GM12878 (cell line): ENCODE data around the gene NHSL1. TPM values are rescaled to one million over a fixed set of nuclear protein-coding genes. Genes with fewer than 3 reads are reported as not detected.

Source experiments
- ATAC-seq: fragments of 200-7000 bp; cut with Tn5 transposase; 3 replicates; pipeline ENCODE4 v1.9.1; 2020; ENCODE audit warnings: mild to moderate bottlenecking, moderate library complexity
- BruUV-seq: library from RNA; stranded (reverse); fragments of 400-500 nt; replicated peaks from 2 replicates; lab custom pipeline; 2021; lab: Mats Ljungman, UMichigan
- CTCF ChIA-PET: fragments of 300-600 bp; sonication (Branson Sonifier 250); formaldehyde crosslinking; extraction: SDS; loops from one replicate; lab custom pipeline; 2021; ENCODE audit warnings: inconsistent platforms; lab: Yijun Ruan, JAX
- POLR2A ChIA-PET: fragments of 350-600 bp; formaldehyde crosslinking; extraction: SDS; loops from one replicate; lab custom pipeline; 2021; ENCODE audit warnings: inconsistent platforms; lab: Charles Lee
- RAD21 ChIA-PET: fragments of 300-600 bp; sonication (Branson Sonifier 250); formaldehyde crosslinking; loops from one replicate; lab custom pipeline; 2023; ENCODE audit warnings: antibody characterized with exemption; ENCODE audit not compliant: unreplicated experiment; lab: Charles Lee
- SMC1A ChIA-PET: fragments of 300-600 bp; sonication (Branson Sonifier 250); formaldehyde crosslinking; loops from one replicate; lab custom pipeline; 2023; ENCODE audit not compliant: unreplicated experiment, uncharacterized antibody; lab: Charles Lee
- DNase-seq: peaks from one replicate; pipeline ENCODE4 v3.0.0-alpha.2; 2011; ENCODE audit warnings: low read depth, low spot score
- FAIRE-seq: peaks from 3 replicates; lab custom pipeline; 2011; peaks lifted over from hg19 to GRCh38; lab: Jason Lieb, UNC
- H2AFZ ChIP-seq: 2 replicates; pipeline ENCODE4 v1.6.0; 2011; ENCODE audit warnings: low read depth, low read length, control low read depth; ENCODE audit not compliant: control insufficient read depth
- H3K27ac ChIP-seq: 2 replicates; pipeline ENCODE4 v1.5.1; 2011; ENCODE audit warnings: control low read depth; ENCODE audit not compliant: control insufficient read depth, insufficient read depth
- H3K27me3 ChIP-seq, 2 experiments: replicated peaks in 1 of 2; 2 replicates each; pipeline versions ENCODE4 v1.6.0 to v1.6.1; 2011; ENCODE audit warnings: low read length in 1 of 2; ENCODE audit not compliant: control insufficient read depth in 2 of 2, insufficient read depth in 2 of 2
- H3K36me3 ChIP-seq, 2 experiments: 2 replicates each; pipeline ENCODE4 v1.5.1; 2011; ENCODE audit warnings: low read length in 1 of 2; ENCODE audit not compliant: control insufficient read depth in 2 of 2, insufficient read depth in 2 of 2
- H3K4me1 ChIP-seq: 2 replicates; pipeline ENCODE4 v1.6.1; 2011; ENCODE audit warnings: mild to moderate bottlenecking, low read length, moderate library complexity, mixed read lengths; ENCODE audit not compliant: control insufficient read depth, insufficient read depth
- H3K4me2 ChIP-seq: 2 replicates; pipeline ENCODE4 v1.6.0; 2011; ENCODE audit warnings: control low read depth; ENCODE audit not compliant: control insufficient read depth, insufficient read depth
- H3K4me3 ChIP-seq: fragments of 200-600 bp; sonication (generic); 2 replicates; pipeline ENCODE4 v1.5.1; 2016
- H3K79me2 ChIP-seq: 2 replicates; pipeline ENCODE4 v1.6.0; 2011; ENCODE audit warnings: low read length; ENCODE audit not compliant: control insufficient read depth, insufficient read depth
- H3K9ac ChIP-seq: 2 replicates; pipeline ENCODE4 v1.8.0; 2011; ENCODE audit warnings: low read length, control low read depth, mixed read lengths; ENCODE audit not compliant: control insufficient read depth, insufficient read depth
- H3K9me3 ChIP-seq: replicated peaks from 3 replicates; pipeline ENCODE4 v1.5.1; 2011; ENCODE audit warnings: mild to moderate bottlenecking, low read length; ENCODE audit not compliant: control insufficient read depth, insufficient read depth
- H4K20me1 ChIP-seq: 2 replicates; pipeline ENCODE4 v1.6.0; 2011; ENCODE audit not compliant: control insufficient read depth, insufficient read depth
- BHLHE40 ChIP-seq, 2 experiments: fragments of 450-650 bp in 1 of 2; IDR thresholded peaks; 2 replicates each; pipeline ENCODE4 v1.6.1; 2011 to 2017; ENCODE audit warnings: low read depth in 2 of 2, borderline replicate concordance in 1 of 2, improper control_type of control experiment in 1 of 2, low read length in 1 of 2, mild to moderate bottlenecking in 1 of 2
- CBFB ChIP-seq: IDR thresholded peaks from 2 replicates; pipeline ENCODE4 v1.6.1; 2016; ENCODE audit warnings: antibody characterized with exemption, low read depth
- FOXK2 ChIP-seq: fragments of 450-650 bp; IDR thresholded peaks from 2 replicates; pipeline ENCODE4 v1.6.1; 2017; ENCODE audit warnings: mild to moderate bottlenecking, moderate library complexity
- HDAC2 ChIP-seq: fragments of 200-600 bp; sonication (generic); IDR thresholded peaks from 2 replicates; pipeline ENCODE4 v1.6.1; 2017
- HSF1 ChIP-seq: fragments of 150-350 bp; IDR thresholded peaks from 2 replicates; pipeline ENCODE4 v1.6.1; 2014; ENCODE audit warnings: mild to moderate bottlenecking, low read depth, low read length
- IRF4 ChIP-seq: IDR thresholded peaks from 2 replicates; pipeline ENCODE4 v1.6.1; 2011; ENCODE audit warnings: low read depth, low read length
- JUNB ChIP-seq: IDR thresholded peaks from 2 replicates; pipeline ENCODE4 v1.6.1; 2016; ENCODE audit warnings: antibody characterized with exemption, mild to moderate bottlenecking
- MEF2A ChIP-seq: IDR thresholded peaks from 2 replicates; pipeline ENCODE4 v1.6.1; 2011; ENCODE audit warnings: low read depth, mild to moderate bottlenecking, low read length, moderate library complexity; ENCODE audit not compliant: insufficient read depth
- POLR2AphosphoS2 ChIP-seq: IDR thresholded peaks from 2 replicates; pipeline ENCODE4 v1.6.1; 2011; ENCODE audit warnings: low read depth, mild to moderate bottlenecking, low read length, improper control_type of control experiment, moderate library complexity
- POLR2AphosphoS5 ChIP-seq: IDR thresholded peaks from 2 replicates; pipeline ENCODE4 v1.6.1; 2011; ENCODE audit warnings: mild to moderate bottlenecking, low read length, inconsistent platforms
- PRDM15 ChIP-seq: fragments of 450-650 bp; formaldehyde crosslinking; IDR thresholded peaks from 2 replicates; pipeline ENCODE4 v1.4.0; 2020; ENCODE audit warnings: mild to moderate bottlenecking, moderate library complexity
- RBBP5 ChIP-seq: fragments of 200-600 bp; sonication (generic); conservative IDR thresholded peaks from 2 replicates; pipeline ENCODE4 v1.6.1; 2016
- SMARCA5 ChIP-seq: fragments of 450-650 bp; IDR thresholded peaks from 2 replicates; pipeline ENCODE4 v1.6.1; 2017; ENCODE audit warnings: mild to moderate bottlenecking
- SMC3 ChIP-seq: IDR thresholded peaks from 2 replicates; pipeline ENCODE4 v1.6.1; 2011; ENCODE audit warnings: low read length, improper control_type of control experiment, borderline replicate concordance
- SUZ12 ChIP-seq: fragments of 200-600 bp; sonication (generic); IDR thresholded peaks from one replicate; pipeline ENCODE4 v1.6.1; 2018; ENCODE audit warnings: antibody characterized with exemption, mild to moderate bottlenecking; ENCODE audit not compliant: unreplicated experiment
- ZNF274 ChIP-seq: IDR thresholded peaks from one replicate; pipeline ENCODE4 v1.8.0; 2011; ENCODE audit not compliant: insufficient read length, insufficient read depth
- WGBS: methylation state at CpG from one replicate; pipeline ENCODE4 v1.1.6; 2016; ENCODE audit warnings: low lambda C conversion rate; ENCODE audit not compliant: insufficient replicate concordance, insufficient coverage; ENCODE audit errors: missing lambda C conversion rate; 5-methylcytosine and 5-hydroxymethylcytosine counted together
- in situ Hi-C: fragments of 300-500 bp; cut with MboI; formaldehyde crosslinking; loops from 9 replicates; pipeline ENCODE4 v1.14.3; 2018; ENCODE audit warnings: mixed read lengths
- intact Hi-C: fragments of 100-400 bp; cut with micrococcal nuclease; formaldehyde crosslinking; loops from one replicate; pipeline ENCODE4 v1.14.2; 2022; ENCODE audit not compliant: unreplicated experiment
- polyA plus RNA-seq, 11 experiments: library from polyadenylated mRNA; depleted of rRNA in 4 of 11; unstranded in 6 of 11; stranded (reverse) in 5 of 11; fragments of >200 nt; fragmentation: Nextera tagmentation in 4 of 11; fragmentation: Illumina TruSeq in 1 of 11; extraction: Ambion mirVana in 4 of 11; extraction: Trizol in 1 of 11; gene quantifications; 1 replicate in 1 of 11; 2 replicates in 10 of 11; pipeline versions ENCODE4 v1.2.1 to v1.2.3, GENCODE V29; 2011 to 2016; ENCODE audit warnings: inconsistent platforms in 2 of 11, missing spikeins in 2 of 11, low read depth in 1 of 11
- total RNA-seq, 4 experiments: library from RNA; depleted of rRNA in 3 of 4; stranded (reverse); fragments of >200 nt in 3 of 4; fragmentation: Illumina TruSeq in 1 of 4; extraction: Trizol in 1 of 4; gene quantifications; 2 replicates each; pipeline versions ENCODE4 v1.2.1 to v1.2.3, GENCODE V29; 2013 to 2021
- TF ChIP-seq, protein P1 (sequence below): fragments of 150-350 bp; IDR thresholded peaks from 2 replicates; pipeline ENCODE4 v1.6.1; 2016; ENCODE audit warnings: low read depth, low read length

NHSL1 gene
- total and polyA plus RNA-seq, 10 of the 15 experiments (the other 5 are each of a cell fraction or from before 2014, with no cell fraction given): 0.26 to 14.1 (median 0.90) TPM

- 63% methylated on average over 4 of the region's 4 CpGs for WGBS
- DNase-seq (no peak), ATAC-seq (peak; percentile 18; the same call in 1 of the 3 replicates), FAIRE-seq (no peak)
- POLR2A ChIA-PET: interaction anchor here (0.6 to 1.0 kb wide), 2 partner anchors 9 to 46 kb away, joined by 3 to 4 read pairs; no protein-coding TSS in a partner anchor
- Histone ChIP-seq H2AFZ (no peak overlapping the region), H3K9ac (no peak overlapping the region), H3K4me3 (no peak overlapping the region), H4K20me1 (no peaks in the 10 kb centered on the region), H3K4me1 (no peaks in the 10 kb centered on the region), H3K4me2 (no peak overlapping the region), H3K36me3 (no peaks in the 10 kb centered on the region; a peak in 1 of 4 replicates), H3K79me2 (no peaks in the 10 kb centered on the region), H3K27me3 (peaks cover 0 to 2% of the 10 kb centered on the region in 2 experiments; a peak in 1 of 4 replicates), H3K27ac (no peak overlapping the region), H3K9me3 (no peaks in the 10 kb centered on the region)
- in situ Hi-C loops: no loop called here
- no TSS peak for BruUV-seq
- TF ChIP-seq RBBP5 (no peak), ZNF274 (no peak), POLR2AphosphoS2 (no peak), FOXK2 (no peak), HDAC2 (no peak), SUZ12 (no peak), PRDM15 (CRISPR knock-in tag) (no peak), SMC3 (no peak), IRF4 (no peak), BHLHE40 (IDR thresholded peaks at IDR 0.05; ENCODE audit: borderline replicate concordance in 1 of 2, low read depth in 2 of 2, low read length in 1 of 2) (no peak), HSF1 (no peak), SMARCA5 (no peak), JUNB (no peak), CBFB (no peak), MEF2A (no peak), POLR2AphosphoS5 (no peak)
- TF ChIP-seq, protein P1, sequence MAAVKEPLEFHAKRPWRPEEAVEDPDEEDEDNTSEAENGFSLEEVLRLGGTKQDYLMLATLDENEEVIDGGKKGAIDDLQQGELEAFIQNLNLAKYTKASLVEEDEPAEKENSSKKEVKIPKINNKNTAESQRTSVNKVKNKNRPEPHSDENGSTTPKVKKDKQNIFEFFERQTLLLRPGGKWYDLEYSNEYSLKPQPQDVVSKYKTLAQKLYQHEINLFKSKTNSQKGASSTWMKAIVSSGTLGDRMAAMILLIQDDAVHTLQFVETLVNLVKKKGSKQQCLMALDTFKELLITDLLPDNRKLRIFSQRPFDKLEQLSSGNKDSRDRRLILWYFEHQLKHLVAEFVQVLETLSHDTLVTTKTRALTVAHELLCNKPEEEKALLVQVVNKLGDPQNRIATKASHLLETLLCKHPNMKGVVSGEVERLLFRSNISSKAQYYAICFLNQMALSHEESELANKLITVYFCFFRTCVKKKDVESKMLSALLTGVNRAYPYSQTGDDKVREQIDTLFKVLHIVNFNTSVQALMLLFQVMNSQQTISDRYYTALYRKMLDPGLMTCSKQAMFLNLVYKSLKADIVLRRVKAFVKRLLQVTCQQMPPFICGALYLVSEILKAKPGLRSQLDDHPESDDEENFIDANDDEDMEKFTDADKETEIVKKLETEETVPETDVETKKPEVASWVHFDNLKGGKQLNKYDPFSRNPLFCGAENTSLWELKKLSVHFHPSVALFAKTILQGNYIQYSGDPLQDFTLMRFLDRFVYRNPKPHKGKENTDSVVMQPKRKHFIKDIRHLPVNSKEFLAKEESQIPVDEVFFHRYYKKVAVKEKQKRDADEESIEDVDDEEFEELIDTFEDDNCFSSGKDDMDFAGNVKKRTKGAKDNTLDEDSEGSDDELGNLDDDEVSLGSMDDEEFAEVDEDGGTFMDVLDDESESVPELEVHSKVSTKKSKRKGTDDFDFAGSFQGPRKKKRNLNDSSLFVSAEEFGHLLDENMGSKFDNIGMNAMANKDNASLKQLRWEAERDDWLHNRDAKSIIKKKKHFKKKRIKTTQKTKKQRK: no peak
- RAD21 ChIA-PET: interaction anchor here (1.0 to 3.2 kb wide), 6 partner anchors 9 to 274 kb away, joined by 3 to 14 read pairs (median 4); no protein-coding TSS in a partner anchor
- intact Hi-C loops: no loop called here
- SMC1A ChIA-PET: interaction anchor here (0.9 to 11.5 kb wide), 9 partner anchors 10 to 51 kb away, joined by 3 to 139 read pairs (median 4); no protein-coding TSS in a partner anchor
- CTCF ChIA-PET: interaction anchor here (0.8 to 2.5 kb wide), 7 partner anchors 8 to 63 kb away, joined by 3 to 10 read pairs (median 3); no protein-coding TSS in a partner anchor
These were observed 7.2 kb downstream of the NHSL1 start for GRCh38 chr6:138492113-138492512.
